CD4-positive, alpha-beta T cell treated with Interleukin-2 at 100 ng/mL for 4 hours (primary cell): ENCODE results near the gene RTF1.

ENCODE experiments used
- DNase-seq: peaks from one replicate; pipeline ENCODE4 v3.0.0-alpha.2; 2020; ENCODE audit warnings: low spot score

RTF1 gene

DNA sequence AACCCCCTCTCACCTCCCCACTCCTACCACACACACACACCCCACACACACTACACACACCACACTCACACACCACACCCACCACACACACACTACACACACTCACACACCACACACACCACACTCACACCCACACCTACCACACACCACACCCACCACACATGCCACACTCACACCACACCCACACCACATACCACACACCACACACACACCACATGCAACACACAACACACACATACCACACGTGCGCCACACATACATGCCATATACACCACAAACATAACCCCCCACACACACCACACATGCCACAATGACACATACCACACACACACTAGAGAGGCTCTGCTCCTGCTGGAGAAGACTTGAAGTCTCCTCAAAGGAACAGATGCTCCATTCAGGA lies 70.9 kb downstream of the RTF1 start:
- DNase-seq = no peak

- no peak for DNase-seq
Observed at GRCh38 chr15:41489641-41490040, 72.7 kb downstream of the RTF1 start.

GRCh38 chr15:41490355-41490754 lies 73.5 kb downstream of the RTF1 start:
- no peak for DNase-seq

DNA sequence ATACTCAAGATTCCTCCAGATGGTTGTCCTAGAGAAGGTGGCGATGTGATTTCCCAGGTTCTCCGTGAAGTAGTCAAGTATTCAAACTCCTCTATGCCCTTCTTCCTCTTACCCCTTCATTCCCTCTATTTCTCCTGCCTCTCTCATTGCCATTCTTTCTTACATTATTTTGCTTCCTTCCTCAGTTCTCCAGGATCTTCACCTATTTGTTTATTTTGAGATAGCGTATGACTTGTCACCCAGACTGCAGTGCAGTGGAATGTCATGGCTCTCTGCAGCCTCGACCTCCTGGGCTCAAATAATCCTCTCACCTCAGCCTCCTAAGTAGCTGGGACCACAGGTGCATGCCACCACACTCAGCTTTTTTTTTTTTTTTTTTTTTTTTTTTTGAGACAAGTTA lies 75.0 kb downstream of the RTF1 start:
- no peak for DNase-seq

GRCh38 chr15:41492597-41493204 lies 75.8 kb downstream of the RTF1 start:
- DNase-seq = no peak

DNA sequence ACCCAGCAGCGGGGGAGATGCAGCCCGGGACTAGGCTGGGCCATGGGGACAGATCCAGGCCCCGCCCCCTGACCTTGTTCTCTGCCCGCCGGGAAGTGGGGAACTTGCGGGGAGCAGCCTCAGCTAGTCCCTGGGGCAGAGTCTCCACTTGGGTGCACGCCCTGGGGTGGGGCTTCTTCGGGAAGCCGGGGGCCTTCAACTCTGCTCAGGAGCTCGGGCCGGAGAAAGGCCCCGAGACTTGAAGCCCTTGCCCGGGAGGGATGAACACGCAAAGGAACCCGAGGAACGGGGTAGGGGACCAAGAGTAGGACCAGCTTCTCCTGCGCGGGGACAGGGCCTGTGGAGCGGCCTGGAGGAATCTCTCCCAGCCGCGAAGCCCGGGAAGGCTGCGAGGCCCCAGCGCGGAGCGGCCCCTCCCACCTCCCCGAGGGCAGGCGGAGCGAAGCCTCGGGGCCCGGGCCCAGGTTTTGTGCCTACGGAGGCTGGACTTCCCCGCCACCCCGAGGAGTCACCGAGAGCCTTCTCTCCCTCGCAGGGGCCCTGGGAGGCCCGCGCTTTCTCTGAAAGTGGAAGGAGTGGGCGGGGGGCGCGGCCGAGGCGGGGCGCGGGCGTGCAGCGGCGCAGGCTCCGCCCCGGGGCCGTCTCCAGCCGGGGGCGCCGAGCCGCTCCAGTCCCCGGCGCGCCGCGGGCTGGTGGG lies 76.5 kb downstream of the RTF1 start, which contains the start of gene ITPKA:
ITPKA (plus strand) TSS at position 670 of the 697 bp plus-strand sequence. CDS start 54 bp downstream, outside the sequence.
- peak; percentile 77 for DNase-seq

DNA sequence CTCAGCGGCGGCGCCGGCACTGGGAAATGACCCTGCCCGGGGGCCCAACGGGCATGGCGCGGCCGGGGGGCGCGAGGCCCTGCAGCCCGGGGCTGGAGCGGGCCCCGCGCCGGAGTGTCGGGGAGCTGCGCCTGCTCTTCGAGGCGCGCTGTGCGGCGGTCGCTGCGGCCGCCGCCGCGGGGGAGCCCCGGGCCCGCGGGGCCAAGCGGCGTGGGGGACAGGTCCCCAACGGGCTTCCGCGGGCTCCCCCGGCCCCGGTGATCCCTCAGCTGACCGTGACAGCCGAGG lies 77.0 kb downstream of the RTF1 start:
- DNase-seq = no peak

DNA sequence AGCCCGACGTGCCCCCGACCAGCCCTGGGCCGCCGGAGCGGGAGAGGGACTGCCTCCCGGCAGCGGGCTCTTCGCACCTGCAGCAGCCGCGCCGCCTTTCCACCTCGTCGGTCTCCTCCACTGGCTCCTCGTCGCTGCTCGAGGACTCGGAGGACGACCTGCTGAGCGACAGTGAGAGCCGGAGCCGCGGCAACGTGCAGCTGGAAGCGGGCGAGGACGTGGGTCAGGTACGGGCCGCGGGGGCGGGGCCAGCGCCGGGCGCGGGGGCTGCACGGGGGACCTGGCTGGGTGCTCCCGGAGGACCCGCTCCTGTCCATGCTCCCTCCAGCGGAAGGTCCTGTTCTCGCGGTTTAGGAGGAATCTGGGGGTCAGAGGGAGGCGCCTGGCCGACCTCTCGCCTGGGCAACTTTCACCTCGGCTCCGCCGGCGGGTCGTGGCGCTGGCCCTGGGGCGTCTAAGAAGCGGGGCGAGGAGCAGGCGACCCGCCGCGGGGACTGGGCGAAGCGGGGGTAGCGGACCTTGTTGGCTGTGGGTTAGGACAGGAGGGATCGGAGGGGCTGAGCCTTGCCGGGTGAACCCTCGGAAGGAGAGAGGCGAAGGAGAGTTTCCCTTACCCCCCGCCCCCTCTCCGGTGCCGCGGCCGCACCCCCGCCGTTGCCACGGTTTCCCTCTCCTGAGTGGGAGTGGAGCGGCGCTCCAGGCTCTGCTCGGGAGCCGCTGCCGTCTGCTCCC lies 77.5 kb downstream of the RTF1 start:
- DNase-seq = no peak

GRCh38 chr15:41494922-41495735 lies 78.2 kb downstream of the RTF1 start:
- DNase-seq = no peak

GRCh38 chr15:41495736-41496599 lies 79.1 kb downstream of the RTF1 start:
- DNase-seq = no peak

GRCh38 chr15:41498657-41499056 lies 81.8 kb downstream of the RTF1 start:
- DNase-seq = no peak

- DNase-seq = no peak
Observed at GRCh38 chr15:41499109-41499851, 82.4 kb downstream of the RTF1 start.

- DNase-seq = no peak
Observed at GRCh38 chr15:41501191-41501917, 84.5 kb downstream of the RTF1 start.

DNA sequence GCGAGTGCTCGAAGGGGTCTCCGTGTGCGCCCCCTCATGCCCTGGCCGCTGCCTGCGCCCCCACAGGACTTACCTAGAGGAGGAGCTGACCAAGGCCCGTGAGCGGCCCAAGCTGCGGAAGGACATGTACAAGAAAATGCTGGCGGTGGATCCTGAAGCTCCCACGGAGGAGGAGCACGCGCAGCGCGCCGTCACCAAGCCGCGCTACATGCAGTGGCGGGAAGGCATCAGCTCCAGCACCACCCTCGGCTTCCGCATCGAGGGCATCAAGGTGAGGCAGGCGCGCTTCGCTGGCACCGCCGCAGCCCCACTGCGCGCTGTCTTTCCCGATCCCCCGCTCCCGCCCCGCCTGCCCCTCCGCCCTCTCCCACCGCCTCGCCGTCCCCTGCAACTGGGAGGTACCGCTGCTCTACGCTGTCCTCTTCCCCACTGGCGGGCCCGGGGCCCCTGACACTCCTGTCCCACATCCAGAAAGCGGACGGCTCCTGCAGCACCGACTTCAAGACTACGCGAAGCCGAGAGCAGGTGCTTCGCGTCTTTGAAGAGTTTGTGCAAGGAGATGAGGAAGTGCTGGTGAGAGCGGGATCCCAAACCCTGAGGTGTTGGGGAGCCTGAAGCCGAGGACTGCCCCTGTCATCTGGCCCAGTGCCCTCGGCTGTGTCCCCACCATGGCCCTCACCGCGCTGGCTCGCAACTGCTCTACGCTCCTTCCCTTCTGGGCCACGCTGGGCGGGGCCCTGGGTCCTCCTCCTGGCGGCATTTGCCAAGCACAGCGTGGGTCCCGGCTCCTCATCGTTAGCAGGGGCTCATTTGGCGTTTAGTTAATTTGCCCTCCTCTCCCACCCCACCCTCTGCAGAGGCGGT lies 85.3 kb downstream of the RTF1 start:
- peak; percentile 35 for DNase-seq

GRCh38 chr15:41502795-41503668 lies 86.1 kb downstream of the RTF1 start:
- no peak for DNase-seq

DNA sequence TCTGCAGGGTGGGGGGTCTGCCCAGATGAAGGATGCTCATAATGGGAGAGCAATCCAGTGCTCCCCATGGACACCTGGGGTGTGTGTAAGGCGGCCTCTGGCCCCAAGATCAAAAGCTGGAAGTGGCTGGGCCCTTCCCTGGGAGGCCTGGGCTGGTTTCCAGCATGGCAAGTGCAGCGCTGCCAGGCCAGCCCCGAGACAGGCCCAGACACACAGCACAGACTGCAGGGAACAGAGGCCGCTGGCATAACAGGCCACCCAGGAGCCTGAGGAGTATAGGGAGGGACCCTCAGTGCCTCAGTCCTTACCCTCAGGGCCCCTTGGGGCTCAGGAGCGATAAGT lies 86.7 kb downstream of the RTF1 start:
- no peak for DNase-seq

DNA sequence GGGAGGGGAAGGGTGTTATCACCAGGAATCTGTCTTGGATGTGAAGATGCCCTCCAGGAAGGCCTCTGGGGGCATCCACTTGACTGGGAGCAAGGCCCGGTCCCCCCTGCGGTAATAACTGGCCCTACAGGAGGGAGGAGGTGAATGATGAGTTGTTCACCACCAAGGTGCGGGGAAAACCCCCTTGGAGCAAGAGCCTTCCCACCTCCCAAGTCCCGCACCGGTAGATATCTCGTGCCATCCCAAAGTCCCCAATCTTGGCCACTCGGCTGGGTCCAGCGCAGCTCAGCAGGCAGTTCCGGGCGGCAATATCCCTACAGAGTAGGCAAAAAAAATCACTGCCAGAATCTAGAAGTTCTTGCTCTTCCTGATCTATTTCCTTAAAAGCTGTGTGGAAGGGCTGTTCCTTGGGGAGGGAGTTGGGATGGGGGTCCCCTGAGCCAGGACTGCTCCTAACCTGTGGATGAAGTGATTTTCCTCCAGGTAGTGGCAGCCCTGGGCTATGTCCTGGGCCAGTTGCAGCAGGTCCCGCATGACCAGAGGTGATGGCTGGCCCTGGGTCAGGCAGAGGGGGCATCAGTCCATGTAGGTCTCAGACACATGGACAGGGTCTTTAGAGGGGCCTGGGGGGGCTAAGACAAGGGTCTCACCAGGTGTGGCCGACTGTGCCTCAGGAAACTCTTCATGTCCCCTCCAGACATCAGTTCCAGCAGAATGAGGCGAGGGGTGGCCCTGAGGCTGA lies 88.0 kb downstream of the RTF1 start:
- no peak for DNase-seq

DNA sequence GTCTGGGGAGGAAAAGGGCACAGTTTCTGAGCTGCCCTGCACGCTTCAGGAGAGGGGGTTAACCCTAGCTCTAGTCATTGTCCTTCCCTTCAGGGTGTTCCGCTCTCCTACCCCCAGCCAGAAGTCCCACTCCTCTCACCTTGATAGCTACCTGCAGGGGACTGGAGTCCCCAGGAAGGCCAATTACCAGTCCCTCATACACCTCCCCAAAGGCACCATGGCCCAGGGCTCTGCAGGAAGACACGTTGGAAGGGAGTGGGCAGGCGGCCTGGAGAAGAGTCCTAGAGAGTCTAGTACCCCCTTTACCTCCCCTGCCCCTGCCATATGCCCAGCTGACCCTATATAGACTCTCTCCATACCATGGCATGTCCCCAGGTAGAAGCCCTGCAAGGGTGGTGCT lies 88.9 kb downstream of the RTF1 start:
- DNase-seq = no peak
